Transverse colon (tissue), 3 donors: Measurements from ENCODE around the gene TTYH1.

Experiments used
- CTCF ChIP-seq, 5 experiments: fragments of 200-600 bp in 3 of 5; fragments of 450-650 bp in 2 of 5; sonication (generic) in 3 of 5; IDR thresholded peaks; 1 replicate in 2 of 5; 2 replicates in 3 of 5; pipeline ENCODE4 v1.5.1; 2016 to 2017; ENCODE audit warnings: antibody characterized with exemption in 5 of 5, inconsistent platforms in 3 of 5, mild to moderate bottlenecking in 2 of 5, moderate library complexity in 1 of 5
- EP300 ChIP-seq: sonication (generic); formaldehyde crosslinking; IDR thresholded peaks from one replicate; pipeline ENCODE4 v1.6.1; 2017; ENCODE audit warnings: antibody characterized with exemption, low read depth
- POLR2A ChIP-seq: fragments of 450-650 bp; IDR thresholded peaks from one replicate; pipeline ENCODE4 v1.6.1; 2016; ENCODE audit warnings: antibody characterized with exemption, mild to moderate bottlenecking, moderate library complexity

GRCh38 chr19:54433697-54434096, 18.4 kb downstream of the TTYH1 start:
- no peak for TF ChIP-seq CTCF (IDR thresholded peaks at IDR 0.05)
- no peak for TF ChIP-seq POLR2A
- no peak for TF ChIP-seq EP300
